ENCODE measurements around the gene AQP2. TPM values are rescaled to one million over a fixed set of nuclear protein-coding genes. Genes with fewer than 3 reads are reported as not detected.

AQP2 gene
- total RNA-seq, 1 experiment from 2014 or later: not detected

DNA sequence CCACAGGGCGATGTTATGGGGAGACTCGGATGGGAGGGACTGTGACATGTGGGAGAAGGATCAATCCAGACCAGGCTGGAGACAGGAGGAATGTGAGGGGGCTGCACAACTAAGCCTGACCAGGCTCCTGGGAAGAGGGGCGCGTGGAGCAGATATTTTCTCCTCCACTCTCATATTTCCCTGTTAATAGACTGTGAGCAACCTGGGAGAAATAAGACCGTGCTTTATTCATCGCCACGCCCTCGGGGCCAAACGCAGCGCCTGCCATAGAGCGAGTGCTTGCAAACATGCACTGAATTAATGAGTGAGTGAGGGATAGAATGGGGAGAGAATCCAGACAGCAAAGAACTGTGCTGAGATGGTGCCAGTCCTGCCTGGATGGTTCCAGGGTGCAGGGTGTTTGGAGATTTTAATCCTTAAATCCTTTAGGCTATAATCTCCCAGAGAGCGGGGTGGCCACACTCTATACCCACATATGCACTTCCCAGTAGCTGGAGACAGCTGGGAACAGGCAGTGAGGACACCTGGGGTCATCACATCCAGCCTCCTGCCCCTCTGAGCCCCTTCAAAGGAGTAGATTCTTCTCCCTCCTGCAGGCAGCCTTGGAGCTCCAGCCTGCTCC, 33.3 kb upstream of the AQP2 start:
- H3K27ac Mint-ChIP-seq (ENCODE audit: unreplicated experiment): no peak overlapping the region

GRCh38 chr12:49917788-49918173, 32.8 kb upstream of the AQP2 start:
- Mint-ChIP-seq H3K9me3 (ENCODE audit: low read depth, unreplicated experiment) (no peaks in the 10 kb centered on the region), H3K4me1 (ENCODE audit: low read depth, unreplicated experiment) (peaks cover 15% of the 10 kb centered on the region), H3K4me3 (ENCODE audit: low read depth, unreplicated experiment) (no peak overlapping the region), H3K27me3 (ENCODE audit: unreplicated experiment) (no peaks in the 10 kb centered on the region), H3K36me3 (ENCODE audit: insufficient read depth, unreplicated experiment) (no peaks in the 10 kb centered on the region), H3K27ac (ENCODE audit: unreplicated experiment) (no peak overlapping the region)
- BruUV-seq (replicated peaks): no TSS peak
- CTCF ChIA-PET: no interaction called here
- intact Hi-C loops (cut with micrococcal nuclease; ENCODE audit: unreplicated experiment): no loop called here
- no peak for DNase-seq
- TF ChIP-seq CTCF (IDR thresholded peaks at IDR 0.05; ENCODE audit: unreplicated experiment): no peak

More for the DNA sequence above, 33.3 kb upstream of the AQP2 start:
- DNase-seq: no peak
- intact Hi-C loops (cut with micrococcal nuclease; ENCODE audit: unreplicated experiment): no loop called here
- Mint-ChIP-seq H3K4me1 (ENCODE audit: low read depth, unreplicated experiment) (peaks cover 14% of the 10 kb centered on the region), H3K4me3 (ENCODE audit: low read depth, unreplicated experiment) (no peak overlapping the region), H3K27me3 (ENCODE audit: unreplicated experiment) (no peaks in the 10 kb centered on the region), H3K36me3 (ENCODE audit: insufficient read depth, unreplicated experiment) (no peaks in the 10 kb centered on the region), H3K9me3 (ENCODE audit: low read depth, unreplicated experiment) (no peaks in the 10 kb centered on the region)
- BruUV-seq (replicated peaks): no TSS peak
- no peak for TF ChIP-seq CTCF (IDR thresholded peaks at IDR 0.05; ENCODE audit: unreplicated experiment)
- CTCF ChIA-PET: no interaction called here

GRCh38 chr12:49920241-49920914, 30.2 kb upstream of the AQP2 start:
- Mint-ChIP-seq H3K27me3 (ENCODE audit: unreplicated experiment) (no peaks in the 10 kb centered on the region), H3K9me3 (ENCODE audit: low read depth, unreplicated experiment) (no peaks in the 10 kb centered on the region), H3K4me1 (ENCODE audit: low read depth, unreplicated experiment) (peaks cover 15% of the 10 kb centered on the region), H3K36me3 (ENCODE audit: insufficient read depth, unreplicated experiment) (no peaks in the 10 kb centered on the region), H3K27ac (ENCODE audit: unreplicated experiment) (no peak overlapping the region), H3K4me3 (ENCODE audit: low read depth, unreplicated experiment) (no peak overlapping the region)
- TF ChIP-seq CTCF (IDR thresholded peaks at IDR 0.05; ENCODE audit: unreplicated experiment): no peak
- BruUV-seq (replicated peaks): no TSS peak
- CTCF ChIA-PET: interaction anchor here (0.6 kb wide), 1 partner anchor 30 kb away, joined by 7 read pairs; no protein-coding TSS in a partner anchor
- intact Hi-C loops (cut with micrococcal nuclease; ENCODE audit: unreplicated experiment): no loop called here
- DNase-seq: peak; percentile 21

- no peak for TF ChIP-seq CTCF (IDR thresholded peaks at IDR 0.05; ENCODE audit: unreplicated experiment)
- no peak for DNase-seq
- Mint-ChIP-seq H3K4me1 (ENCODE audit: low read depth, unreplicated experiment) (peaks cover 15% of the 10 kb centered on the region), H3K9me3 (ENCODE audit: low read depth, unreplicated experiment) (no peaks in the 10 kb centered on the region), H3K4me3 (ENCODE audit: low read depth, unreplicated experiment) (no peak overlapping the region), H3K27ac (ENCODE audit: unreplicated experiment) (no peak overlapping the region), H3K27me3 (ENCODE audit: unreplicated experiment) (no peaks in the 10 kb centered on the region), H3K36me3 (ENCODE audit: insufficient read depth, unreplicated experiment) (no peaks in the 10 kb centered on the region)
- CTCF ChIA-PET: interaction anchor here (0.6 kb wide), 1 partner anchor 29 kb away, joined by 7 read pairs; no protein-coding TSS in a partner anchor
- BruUV-seq (replicated peaks): no TSS peak
- intact Hi-C loops (cut with micrococcal nuclease; ENCODE audit: unreplicated experiment): no loop called here
These were observed 29.6 kb upstream of the AQP2 start for GRCh38 chr12:49920915-49921286.

Data from Calu3 (cell line).